ENCODE measurements around the gene SDC1.
A peak's percentile ranks its signal among the peaks of the same experiment; 100 is the strongest.

Gene SDC1

DNA sequence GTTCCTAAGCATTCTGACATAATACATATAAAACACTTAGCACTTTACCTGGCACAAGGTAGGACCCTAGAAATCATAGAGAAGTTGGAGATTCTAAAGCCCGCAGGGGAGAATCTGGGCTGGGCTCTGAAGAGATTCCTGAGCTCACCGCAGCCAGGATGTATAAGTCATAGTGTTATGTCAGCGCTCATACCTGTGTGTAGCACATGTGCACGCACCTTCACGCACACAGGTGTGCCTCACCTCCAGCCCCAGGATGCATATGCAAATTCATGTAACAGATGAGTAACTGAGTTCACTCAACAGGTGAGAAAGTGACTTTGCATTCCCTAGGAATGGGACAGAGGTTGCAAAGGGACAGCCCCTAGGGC, 7.9 kb upstream of the SDC1 start:
- peak overlapping the region; percentile 99 for H3K27ac ChIP-seq (ENCODE audit: poor library complexity, severe bottlenecking)
- peak; percentile 59 for ATAC-seq (ENCODE audit: low read depth)
- no peaks in the 10 kb centered on the region for H3K9me3 ChIP-seq (ENCODE audit: severe bottlenecking)
- peak; percentile 94 for DNase-seq (ENCODE audit: low spot score)
- TF ChIP-seq, protein P1, sequence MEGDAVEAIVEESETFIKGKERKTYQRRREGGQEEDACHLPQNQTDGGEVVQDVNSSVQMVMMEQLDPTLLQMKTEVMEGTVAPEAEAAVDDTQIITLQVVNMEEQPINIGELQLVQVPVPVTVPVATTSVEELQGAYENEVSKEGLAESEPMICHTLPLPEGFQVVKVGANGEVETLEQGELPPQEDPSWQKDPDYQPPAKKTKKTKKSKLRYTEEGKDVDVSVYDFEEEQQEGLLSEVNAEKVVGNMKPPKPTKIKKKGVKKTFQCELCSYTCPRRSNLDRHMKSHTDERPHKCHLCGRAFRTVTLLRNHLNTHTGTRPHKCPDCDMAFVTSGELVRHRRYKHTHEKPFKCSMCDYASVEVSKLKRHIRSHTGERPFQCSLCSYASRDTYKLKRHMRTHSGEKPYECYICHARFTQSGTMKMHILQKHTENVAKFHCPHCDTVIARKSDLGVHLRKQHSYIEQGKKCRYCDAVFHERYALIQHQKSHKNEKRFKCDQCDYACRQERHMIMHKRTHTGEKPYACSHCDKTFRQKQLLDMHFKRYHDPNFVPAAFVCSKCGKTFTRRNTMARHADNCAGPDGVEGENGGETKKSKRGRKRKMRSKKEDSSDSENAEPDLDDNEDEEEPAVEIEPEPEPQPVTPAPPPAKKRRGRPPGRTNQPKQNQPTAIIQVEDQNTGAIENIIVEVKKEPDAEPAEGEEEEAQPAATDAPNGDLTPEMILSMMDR (IDR thresholded peaks at IDR 0.05; ENCODE audit: poor library complexity, severe bottlenecking) = no peak
- H3K36me3 ChIP-seq (ENCODE audit: low read depth) = no peaks in the 10 kb centered on the region
- H3K4me1 ChIP-seq (ENCODE audit: insufficient read depth, poor library complexity, severe bottlenecking) = peaks cover 52% of the 10 kb centered on the region
- no peak overlapping the region for H3K4me3 ChIP-seq (ENCODE audit: severe bottlenecking)
- no peaks in the 10 kb centered on the region for H3K27me3 ChIP-seq (ENCODE audit: insufficient read depth, poor library complexity, severe bottlenecking)

DNA sequence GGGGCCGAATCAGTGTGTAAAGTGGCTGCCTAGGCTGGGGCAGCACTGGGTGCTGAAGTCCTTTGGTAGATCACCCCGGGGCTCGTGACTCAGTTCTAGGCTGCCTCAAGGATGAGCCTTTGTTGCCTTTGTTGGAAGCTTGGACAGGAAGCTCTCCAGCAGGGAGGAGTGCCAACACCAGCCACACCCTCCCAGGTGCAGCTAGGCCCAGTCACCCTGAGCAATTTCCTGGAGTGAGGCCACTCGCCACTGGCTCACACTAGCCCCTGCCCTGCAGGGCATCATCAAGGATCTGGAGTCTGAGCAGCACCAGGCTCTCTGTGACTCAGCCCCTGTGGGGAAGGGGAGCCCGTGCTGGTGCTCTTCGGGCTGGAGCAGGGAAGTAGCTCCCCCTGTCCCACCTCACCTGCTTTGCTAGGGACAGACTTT, 6.7 kb upstream of the SDC1 start:
- Histone ChIP-seq H3K27me3 (ENCODE audit: insufficient read depth, poor library complexity, severe bottlenecking) (no peaks in the 10 kb centered on the region), H3K9me3 (ENCODE audit: severe bottlenecking) (no peaks in the 10 kb centered on the region), H3K4me3 (ENCODE audit: severe bottlenecking) (no peak overlapping the region), H3K27ac (ENCODE audit: poor library complexity, severe bottlenecking) (peak overlapping the region; percentile 99), H3K4me1 (ENCODE audit: insufficient read depth, poor library complexity, severe bottlenecking) (peaks cover 44% of the 10 kb centered on the region), H3K36me3 (ENCODE audit: low read depth) (no peaks in the 10 kb centered on the region)
- ATAC-seq (ENCODE audit: low read depth) (peak; percentile 82), DNase-seq (ENCODE audit: low spot score) (peak; percentile 99)
- TF ChIP-seq, protein P1 (IDR thresholded peaks at IDR 0.05; ENCODE audit: poor library complexity, severe bottlenecking) = peak; percentile 50

DNA sequence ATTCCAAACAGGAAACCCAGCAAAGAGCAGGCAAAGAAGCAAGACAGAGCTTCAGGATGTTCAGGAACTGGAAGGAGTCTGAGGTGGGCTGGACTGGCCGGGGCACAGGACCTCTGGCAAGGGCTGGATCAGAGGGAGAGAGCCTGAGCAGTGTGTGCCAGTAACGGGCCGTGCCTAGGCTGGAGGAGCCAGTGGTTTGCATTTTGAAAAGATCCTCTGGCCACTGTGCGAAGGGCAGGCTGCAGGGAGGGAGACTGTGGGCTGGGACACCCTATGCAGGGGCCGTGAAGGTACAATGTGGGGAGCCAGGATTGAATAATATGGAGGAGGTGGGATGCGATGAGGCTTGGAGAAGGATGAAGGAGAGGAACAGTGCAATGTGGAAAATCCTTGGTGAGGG, 6.2 kb upstream of the SDC1 start:
- Histone ChIP-seq H3K9me3 (ENCODE audit: severe bottlenecking) (no peaks in the 10 kb centered on the region), H3K27me3 (ENCODE audit: insufficient read depth, poor library complexity, severe bottlenecking) (no peaks in the 10 kb centered on the region), H3K27ac (ENCODE audit: poor library complexity, severe bottlenecking) (peak overlapping the region; percentile 99), H3K4me3 (ENCODE audit: severe bottlenecking) (no peak overlapping the region), H3K4me1 (ENCODE audit: insufficient read depth, poor library complexity, severe bottlenecking) (peaks cover 40% of the 10 kb centered on the region), H3K36me3 (ENCODE audit: low read depth) (no peaks in the 10 kb centered on the region)
- no peak for DNase-seq (ENCODE audit: low spot score)
- peak; percentile 0; the same call in 2 of the 3 replicates for ATAC-seq (ENCODE audit: low read depth)
- TF ChIP-seq, protein P1 (IDR thresholded peaks at IDR 0.05; ENCODE audit: poor library complexity, severe bottlenecking) = no peak

DNA sequence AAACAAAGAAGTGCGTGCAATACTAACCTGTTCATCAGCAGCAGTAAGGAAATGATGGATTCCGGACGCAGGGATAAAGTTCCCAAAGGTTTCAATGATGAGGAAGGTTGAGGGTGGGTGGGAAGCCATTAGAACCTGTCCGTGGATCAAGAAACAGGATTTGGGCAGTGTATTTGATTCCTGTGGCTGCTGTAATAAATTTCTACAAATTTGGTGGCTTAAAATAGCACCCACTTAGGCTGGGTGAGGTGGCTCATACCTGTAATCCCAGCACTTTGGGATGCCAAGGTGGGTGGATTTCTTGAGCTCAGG, 5.1 kb upstream of the SDC1 start:
- no peaks in the 10 kb centered on the region for H3K36me3 ChIP-seq (ENCODE audit: low read depth)
- no peaks in the 10 kb centered on the region for H3K27me3 ChIP-seq (ENCODE audit: insufficient read depth, poor library complexity, severe bottlenecking)
- ATAC-seq (ENCODE audit: low read depth) = no peak
- TF ChIP-seq, protein P1 (IDR thresholded peaks at IDR 0.05; ENCODE audit: poor library complexity, severe bottlenecking) = no peak
- H3K4me3 ChIP-seq (ENCODE audit: severe bottlenecking) = no peak overlapping the region
- peak overlapping the region; percentile 99 for H3K27ac ChIP-seq (ENCODE audit: poor library complexity, severe bottlenecking)
- DNase-seq (ENCODE audit: low spot score) = no peak
- no peaks in the 10 kb centered on the region for H3K9me3 ChIP-seq (ENCODE audit: severe bottlenecking)
- peaks cover 39% of the 10 kb centered on the region for H3K4me1 ChIP-seq (ENCODE audit: insufficient read depth, poor library complexity, severe bottlenecking)

DNA sequence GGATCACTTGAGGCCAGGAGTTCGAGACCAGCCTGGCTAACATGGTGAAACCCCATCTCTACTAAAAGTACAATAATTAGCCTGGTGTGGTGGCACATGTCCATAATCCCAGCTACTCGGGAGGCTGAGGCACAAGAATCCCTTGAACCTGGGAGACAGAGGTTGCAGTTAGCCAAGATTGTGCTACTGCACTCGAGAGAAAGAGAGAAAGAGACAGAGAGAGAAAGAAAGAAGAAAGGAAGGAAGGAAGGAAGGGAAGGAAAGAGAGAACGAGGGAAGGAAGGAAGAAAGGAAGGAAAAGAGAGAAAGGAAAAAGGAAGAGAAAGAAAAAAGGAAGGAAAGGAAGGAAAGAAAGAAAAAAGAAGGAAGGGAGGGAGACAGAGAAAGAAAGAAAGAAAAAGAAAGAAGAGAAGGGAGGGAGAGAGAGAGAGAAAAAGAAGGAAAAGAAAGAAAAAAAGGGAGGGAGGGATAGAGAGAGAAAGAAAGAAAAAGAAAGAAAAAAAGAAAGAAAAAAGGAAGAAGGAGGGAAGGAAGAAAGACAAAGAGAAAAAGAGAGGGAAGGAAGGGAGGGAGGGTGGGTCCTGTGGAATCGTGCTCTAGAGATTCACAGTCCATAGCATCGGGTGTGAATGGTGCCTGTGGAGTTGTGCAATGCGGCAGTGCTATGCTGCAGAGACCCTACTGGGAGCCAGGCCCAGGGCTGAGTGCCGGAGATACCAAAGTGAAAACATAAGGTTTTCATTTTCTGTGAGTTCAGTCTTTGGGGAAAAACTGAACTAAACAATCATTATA, 4.6 kb upstream of the SDC1 start:
- H3K4me3 ChIP-seq (ENCODE audit: severe bottlenecking) = no peak overlapping the region
- peaks cover 36% of the 10 kb centered on the region for H3K4me1 ChIP-seq (ENCODE audit: insufficient read depth, poor library complexity, severe bottlenecking)
- peak overlapping the region; percentile 99 for H3K27ac ChIP-seq (ENCODE audit: poor library complexity, severe bottlenecking)
- H3K36me3 ChIP-seq (ENCODE audit: low read depth) = no peaks in the 10 kb centered on the region
- ATAC-seq (ENCODE audit: low read depth) (no peak), DNase-seq (ENCODE audit: low spot score) (no peak)
- no peaks in the 10 kb centered on the region for H3K27me3 ChIP-seq (ENCODE audit: insufficient read depth, poor library complexity, severe bottlenecking)
- TF ChIP-seq, protein P1 (IDR thresholded peaks at IDR 0.05; ENCODE audit: poor library complexity, severe bottlenecking) = no peak
- no peaks in the 10 kb centered on the region for H3K9me3 ChIP-seq (ENCODE audit: severe bottlenecking)
